ENCODE measurements around the gene C17orf107.
A peak's percentile ranks its signal among the peaks of the same experiment; 100 is the strongest.

The C17orf107 gene

GRCh38 chr17:4937553-4937952 is 38.2 kb downstream of the C17orf107 start:
- DNase-seq = no peak

DNA sequence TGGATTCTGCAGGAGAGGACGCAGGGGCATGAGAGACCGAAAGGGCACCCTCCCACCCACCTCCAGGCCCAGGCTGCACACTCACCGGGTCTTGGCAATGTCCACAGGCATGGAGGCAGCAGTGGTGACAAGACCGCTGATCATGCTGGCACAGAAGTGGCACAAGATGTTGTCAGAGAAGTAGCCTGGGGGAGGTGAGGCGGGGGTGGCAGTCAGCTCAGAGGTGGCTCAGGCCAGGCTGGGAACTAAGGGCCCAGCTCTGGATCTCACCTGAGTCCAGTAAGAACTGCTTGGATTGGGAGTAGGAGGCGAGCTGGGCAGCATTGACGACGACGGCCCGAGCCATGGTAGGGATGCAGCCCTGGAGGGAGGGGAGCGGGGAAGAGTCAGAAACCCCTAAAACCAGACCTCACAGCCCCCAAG is 38.7 kb downstream of the C17orf107 start:
- no peak for DNase-seq

DNA sequence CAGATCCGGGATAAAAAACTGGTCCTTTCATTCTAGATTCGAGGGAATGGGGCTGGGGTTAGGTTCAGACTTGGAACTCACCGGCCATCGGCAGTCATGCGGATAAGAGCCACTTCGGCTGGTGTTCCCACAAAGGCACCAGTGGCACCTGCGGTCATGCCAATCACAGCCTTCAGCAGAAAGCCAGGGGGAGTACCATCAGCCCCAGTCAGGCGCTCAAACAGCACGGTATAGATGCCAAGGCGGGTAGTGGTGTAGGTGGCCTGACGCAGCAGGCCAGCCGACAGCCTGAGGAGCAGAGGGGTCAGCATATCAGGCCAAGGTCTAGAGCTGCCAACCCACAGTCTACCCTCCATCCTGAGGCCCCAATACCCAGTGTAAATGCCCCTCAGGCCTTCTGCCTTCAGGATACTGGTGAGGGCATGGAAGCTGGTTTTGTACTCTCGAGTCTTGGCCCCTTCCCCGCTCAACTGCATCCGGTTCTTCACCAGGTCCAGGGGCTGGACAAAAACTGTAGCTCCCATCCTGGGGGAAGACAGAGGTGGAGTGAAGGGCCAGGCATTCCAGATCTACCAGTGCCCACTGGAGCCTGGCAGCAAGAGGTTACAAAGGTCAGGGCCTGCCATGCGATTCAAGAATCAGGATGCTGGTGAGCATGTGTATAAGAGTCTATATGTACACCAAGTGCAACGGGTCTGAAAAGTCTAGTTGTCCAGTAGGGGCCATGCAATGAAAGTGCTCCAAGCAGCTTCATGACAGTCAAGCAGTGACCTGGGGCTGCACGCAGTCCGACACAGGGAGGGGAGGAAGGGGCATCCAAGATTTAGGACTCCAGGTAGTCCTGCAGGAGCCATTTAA is 39.6 kb downstream of the C17orf107 start:
- no peak for DNase-seq

DNA sequence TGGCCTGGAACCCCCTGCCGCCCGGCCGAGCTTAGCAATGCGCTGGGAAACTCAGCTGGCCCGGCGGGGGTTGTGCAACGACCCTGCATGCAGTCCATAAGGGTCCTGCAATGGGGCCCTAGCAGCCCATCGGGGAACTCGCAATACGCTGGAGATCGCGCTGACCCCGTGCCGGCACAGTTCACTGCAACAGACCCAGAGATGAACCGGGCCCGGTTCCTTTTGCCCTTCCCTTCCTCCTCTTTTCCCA is 40.1 kb downstream of the C17orf107 start:
- no peak for DNase-seq

- peak; percentile 99 for DNase-seq
These were observed 40.6 kb downstream of the C17orf107 start, which contains the start of the genes RNF167 and SLC25A11 for GRCh38 chr17:4939796-4940554. Gene RNF167 (plus strand): TSS chr17:4940268. CDS start chr17:4940910, 642 bp downstream. Gene SLC25A11 (minus strand): TSS chr17:4940046. CDS start chr17:4939910, 136 bp downstream.

DNA sequence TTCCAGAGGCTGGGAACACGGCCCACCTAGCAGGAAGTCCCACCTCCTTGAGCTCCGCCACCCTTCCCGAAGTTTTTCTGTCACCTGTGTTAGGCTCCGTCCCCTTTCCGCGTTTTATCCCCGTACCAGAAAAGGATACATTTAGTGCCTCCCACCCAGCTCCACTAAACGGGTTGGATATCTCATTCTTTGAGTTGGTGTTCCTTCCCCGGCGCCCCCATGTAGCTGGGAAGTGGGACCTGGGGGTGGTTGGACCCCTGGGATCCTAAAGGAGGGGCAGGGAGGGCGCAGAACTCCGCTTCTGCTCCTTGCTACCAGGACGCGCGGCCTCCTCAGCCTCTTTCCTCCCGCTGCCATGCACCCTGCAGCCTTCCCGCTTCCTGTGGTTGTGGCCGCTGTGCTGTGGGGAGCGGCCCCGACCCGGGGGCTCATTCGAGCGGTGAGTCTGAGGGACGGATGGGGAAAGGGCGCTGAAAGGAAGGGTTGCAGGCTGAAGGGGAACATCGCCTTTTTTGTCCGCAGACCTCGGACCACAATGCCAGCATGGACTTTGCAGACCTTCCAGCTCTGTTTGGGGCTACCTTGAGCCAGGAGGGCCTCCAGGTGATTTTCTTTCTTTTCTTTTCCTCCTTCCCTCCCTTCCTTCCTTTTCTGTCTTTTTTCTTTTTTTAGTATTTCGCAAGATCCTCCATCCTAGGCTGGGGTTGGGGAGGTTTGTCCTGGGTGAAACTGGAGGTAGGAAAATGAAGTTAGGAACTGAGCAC is 41.4 kb downstream of the C17orf107 start:
- peak in 1 of 2 donors; percentile 47 for DNase-seq

DNA sequence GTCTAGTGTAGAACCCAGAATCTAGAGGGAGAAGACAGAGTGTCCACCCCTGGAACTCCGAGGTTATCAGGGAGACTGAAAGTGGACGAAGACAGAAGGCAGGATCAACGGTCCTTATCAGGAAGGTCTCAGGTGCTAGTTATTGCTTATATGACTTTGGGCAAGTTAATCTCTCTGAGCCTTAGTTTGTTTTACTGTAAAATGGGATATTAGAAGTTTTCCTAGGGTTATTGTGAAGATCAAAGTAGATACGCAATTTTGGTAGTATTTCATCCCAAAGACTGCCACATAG is 41.9 kb downstream of the C17orf107 start:
- no peak for DNase-seq

DNA sequence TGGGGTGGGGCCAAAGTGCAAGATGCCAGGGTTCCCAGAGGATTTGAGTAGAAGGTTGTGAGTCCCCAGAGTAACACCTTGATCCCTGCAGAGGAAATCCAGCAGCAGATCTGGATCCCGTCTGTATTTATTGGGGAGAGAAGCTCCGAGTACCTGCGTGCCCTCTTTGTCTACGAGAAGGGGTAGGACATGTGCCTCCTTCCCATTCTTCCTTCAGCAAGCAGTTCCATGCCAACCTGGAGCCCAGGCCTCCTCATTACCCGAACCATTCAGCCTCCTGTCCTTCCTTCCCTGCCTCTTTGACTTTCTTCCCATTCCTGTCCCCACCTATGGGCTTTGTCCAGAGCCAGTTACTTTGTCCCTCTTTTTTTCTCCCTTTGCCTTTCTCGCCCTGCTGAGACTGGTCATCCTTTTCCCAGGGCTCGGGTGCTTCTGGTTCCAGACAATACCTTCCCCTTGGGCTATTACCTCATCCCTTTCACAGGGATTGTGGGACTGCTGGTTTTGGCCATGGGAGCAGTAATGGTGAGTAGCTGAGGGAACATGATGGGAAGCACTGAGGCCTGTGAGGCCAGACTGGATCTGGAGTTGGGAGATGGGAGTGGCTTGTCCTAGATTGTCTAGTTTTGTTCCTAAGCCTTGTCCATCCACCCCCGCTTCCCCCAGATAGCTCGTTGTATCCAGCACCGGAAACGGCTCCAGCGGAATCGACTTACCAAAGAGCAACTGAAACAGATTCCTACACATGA is 43.6 kb downstream of the C17orf107 start:
- no peak for DNase-seq

- DNase-seq = peak; percentile 45 to 73
These were observed 44.8 kb downstream of the C17orf107 start for GRCh38 chr17:4944163-4944553.

- no peak for DNase-seq
These were observed 45.3 kb downstream of the C17orf107 start for GRCh38 chr17:4944554-4945175.

- peak; percentile 73 to 76 for DNase-seq
These were observed 46.0 kb downstream of the C17orf107 start for GRCh38 chr17:4945176-4945943.

GRCh38 chr17:4945944-4946280 is 46.6 kb downstream of the C17orf107 start:
- no peak for DNase-seq

DNA sequence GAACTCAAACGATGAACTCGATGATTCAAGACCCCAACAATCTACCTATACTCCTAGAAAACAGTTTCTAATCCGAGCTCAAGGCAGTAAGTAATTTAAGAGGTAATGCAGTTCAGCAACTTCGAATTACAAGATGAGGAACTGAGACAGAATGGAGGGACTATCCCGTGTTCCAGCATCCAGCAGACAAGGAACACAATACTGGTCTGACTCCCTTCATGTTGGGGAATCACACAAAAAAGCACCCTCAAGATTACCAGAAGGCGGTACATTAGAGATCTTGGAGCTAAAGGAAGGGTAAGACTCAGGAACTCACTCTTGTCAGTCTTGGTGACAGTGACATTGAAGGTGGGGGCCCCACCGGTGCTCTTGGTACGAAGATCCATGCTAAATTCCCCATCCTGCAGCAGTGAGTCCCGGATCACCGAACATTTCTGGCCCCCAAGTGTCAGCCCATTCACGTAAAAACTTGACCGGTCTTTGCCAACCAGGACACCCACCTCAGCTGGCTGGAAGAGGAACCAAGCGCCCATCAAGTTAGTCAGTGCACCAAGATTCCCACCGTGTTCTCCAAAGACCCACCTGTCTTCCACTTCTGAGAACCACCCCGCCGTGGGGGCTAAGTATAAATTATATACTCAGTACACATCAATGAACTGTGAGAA is 47.1 kb downstream of the C17orf107 start:
- DNase-seq = no peak

GRCh38 chr17:4947010-4947410 is 47.7 kb downstream of the C17orf107 start:
- DNase-seq = no peak

DNA sequence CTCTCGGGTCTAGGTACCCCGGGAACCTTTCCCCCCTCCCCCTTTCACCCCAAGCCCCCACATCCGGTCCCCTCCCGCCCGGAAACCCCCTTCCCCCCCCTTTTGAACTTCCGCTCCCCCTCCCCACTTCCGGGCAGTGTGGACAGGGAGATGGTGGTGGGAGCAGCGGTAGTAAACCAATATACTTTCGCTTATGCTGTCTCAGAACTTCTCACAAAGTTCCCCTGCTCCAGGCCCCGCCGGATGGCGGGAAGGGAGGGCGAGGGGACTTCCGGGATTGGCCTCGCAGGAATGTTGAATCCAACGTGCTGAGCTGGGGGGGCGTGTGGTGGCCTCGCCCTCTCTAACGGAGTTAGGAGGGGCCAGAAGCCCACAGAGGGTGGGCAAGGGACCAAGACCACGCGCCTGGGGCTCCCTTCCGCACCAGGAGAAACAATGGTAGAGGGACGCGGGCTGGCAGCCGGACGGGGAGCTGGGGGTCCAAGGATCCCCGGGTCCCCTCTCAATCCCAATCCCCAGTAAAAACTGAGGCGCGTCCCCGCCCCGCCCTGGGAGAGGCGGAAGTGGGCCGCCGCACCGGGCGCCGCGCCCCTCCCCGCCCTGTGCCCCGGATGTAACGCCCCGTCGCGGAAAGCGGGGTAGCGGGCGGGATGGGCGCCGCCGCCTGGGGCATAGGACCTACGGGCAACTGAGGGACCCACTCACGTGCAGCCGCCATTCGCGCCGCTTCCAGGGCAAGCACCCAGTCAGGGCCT is 48.3 kb downstream of the C17orf107 start:
- peak; percentile 51 to 77 for DNase-seq

GRCh38 chr17:4948166-4948930 is 49.0 kb downstream of the C17orf107 start, which contains the start of gene PFN1:
Gene PFN1 (minus strand): TSS chr17:4948530. CDS start chr17:4948394, 136 bp downstream.
- DNase-seq = peak; percentile 92 to 95

DNA sequence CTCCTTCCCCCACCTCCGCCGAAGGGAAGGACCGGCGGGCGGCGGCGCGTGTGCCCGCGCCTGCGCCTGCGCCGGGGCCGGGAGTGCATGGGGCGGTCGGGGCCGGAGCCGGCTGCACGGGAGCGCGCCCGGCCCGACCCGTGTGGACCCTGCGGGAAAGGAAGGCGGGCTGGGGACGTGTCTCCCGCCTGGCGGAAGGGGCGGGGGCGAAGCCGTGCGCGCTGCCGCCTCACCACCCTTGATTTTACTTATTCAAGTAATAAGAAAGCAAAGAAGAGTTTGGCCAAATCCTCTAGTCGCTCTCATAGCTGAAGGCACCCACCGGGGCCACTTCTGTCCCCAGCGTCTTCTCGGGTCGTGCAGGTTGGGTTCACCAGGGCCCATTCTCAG is 49.6 kb downstream of the C17orf107 start:
- DNase-seq = peak; percentile 79 to 82

DNA sequence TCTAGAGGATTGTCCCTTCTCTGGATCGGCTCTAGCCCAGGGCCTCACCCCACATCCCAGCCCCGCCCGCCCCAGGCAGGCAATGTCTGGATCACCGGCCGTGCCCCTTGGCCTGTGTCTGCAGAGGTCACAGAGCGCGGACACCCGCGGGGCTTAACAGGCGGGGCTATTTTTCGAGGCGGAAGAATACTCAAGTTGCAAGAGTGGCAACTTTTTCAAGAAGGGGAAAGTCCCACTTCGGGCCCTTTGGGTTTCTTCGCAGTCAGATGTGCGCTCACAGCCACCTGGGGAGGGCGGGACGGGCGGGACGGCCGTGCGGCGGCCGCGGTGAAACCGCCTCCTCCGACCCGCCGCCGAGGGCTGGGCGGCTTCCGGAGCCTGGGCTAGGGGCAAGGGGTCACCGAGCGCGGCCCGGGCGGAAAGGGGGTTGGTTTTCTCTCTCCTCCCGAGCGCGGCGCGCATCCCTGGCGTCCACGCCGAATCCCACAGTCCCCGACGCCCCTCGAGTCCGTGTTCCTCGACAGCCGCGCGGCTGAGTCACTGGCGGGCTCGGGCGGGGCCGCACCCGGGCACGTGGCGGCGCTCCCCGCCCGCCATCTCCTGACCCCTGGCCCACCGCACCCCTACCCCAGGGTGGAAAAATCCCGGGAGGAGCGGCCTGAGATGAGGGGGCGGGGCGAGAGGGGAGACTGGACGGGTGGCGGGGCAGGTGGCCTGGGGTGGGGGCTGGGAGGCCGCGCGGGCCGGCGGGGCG is 50.2 kb downstream of the C17orf107 start:
- peak; percentile 84 to 88 for DNase-seq
